A204.1 (cell line): ENCODE measurements around the gene PHLDB1.

Source experiments
- FAIRE-seq: peaks from 2 replicates; lab custom pipeline; 2012; peaks lifted over from hg19 to GRCh38; lab: Jason Lieb, UNC

Gene PHLDB1

DNA sequence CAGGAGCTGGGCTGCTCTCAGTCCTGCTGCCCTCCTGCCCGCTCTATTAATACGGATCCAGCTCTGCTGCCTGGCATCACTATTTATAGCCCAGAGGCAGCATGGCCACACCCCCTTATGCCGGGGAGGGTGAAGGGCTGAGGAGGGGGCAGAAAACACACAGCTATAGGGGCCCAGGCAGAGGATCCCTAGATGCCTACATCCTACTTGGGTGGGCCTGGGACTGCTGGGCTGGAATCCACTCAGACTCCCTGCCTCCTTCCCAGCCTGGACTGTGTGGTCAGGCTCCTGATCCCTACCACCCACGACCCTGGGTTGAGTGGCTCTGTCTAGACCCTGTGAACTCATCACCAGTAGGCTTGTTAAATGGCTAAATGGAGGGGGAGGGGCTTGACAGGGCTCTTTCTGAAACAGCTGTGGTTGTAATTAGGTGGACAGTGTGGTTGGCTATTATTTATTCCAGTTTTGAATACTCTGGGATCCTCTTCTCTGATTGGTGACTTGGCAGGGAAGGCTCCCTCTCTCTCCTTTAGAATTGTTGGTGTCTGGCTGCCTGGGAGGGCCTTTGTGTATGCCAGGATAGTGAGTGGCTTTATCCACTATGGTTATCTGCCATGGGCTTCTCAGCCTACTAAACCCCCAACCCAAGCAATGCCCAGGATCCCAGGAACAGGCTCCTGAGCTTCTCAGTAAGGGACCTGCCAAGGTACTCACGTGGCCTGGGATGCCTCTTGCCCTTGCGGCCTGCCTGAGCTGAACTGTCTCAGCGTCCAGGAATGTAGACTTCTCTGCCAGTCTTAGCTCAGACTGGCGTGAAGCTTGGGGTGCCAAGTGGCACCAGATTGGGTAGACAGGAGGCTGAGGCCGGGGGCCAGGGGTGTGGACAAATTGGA lies 15.2 kb downstream of the PHLDB1 start:
- FAIRE-seq: no peak

DNA sequence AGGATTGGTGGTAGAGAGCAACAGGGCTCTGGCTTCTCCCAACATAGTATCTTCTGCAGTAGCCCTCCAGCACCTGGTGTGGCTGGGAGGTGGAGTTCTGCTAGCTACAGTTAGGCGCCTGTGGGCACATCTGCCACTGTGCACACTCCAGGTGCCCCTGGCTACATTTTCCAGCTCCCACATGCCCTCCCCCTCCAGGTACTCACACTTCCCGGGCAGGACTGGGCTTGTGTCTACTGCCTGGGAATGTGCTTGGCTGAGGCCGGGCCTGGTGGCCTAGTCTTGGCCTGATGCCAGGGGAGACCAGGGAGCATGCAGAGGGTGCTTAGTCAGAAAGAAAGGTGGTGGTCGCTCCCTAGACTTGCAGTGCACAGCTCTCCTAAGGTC lies 15.8 kb downstream of the PHLDB1 start:
- no peak for FAIRE-seq

DNA sequence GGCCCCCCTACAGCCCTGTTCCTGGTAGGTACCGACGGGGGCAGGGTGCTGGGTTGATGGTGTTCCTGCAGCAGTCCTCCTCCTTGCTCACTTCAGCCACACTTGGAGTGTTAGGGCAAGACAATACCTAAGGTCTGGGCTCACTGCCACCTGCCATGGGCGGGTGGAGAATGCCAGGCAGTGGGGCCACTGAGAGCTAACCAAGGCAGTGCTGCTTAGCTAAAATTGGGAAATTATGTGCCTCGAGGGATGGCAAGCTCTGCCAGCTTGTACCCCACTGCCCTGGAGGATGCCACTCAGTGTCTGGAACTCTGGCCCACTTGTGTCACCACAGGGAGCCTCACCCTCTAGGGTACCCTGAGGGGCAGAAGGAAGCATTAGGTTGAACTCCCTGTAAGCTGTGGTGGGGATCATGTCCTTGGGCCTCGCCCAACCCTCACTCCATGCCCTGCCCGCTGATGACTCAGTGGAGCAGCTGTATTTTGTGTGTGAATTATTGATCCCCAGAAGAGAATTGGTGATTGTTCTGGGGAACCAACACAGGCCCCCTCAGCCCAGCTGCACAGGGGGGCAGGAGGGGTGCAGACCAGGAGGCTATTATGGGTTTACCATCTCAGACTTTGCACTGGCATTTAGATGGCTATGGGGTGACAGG lies 17.7 kb downstream of the PHLDB1 start:
- FAIRE-seq: no peak

DNA sequence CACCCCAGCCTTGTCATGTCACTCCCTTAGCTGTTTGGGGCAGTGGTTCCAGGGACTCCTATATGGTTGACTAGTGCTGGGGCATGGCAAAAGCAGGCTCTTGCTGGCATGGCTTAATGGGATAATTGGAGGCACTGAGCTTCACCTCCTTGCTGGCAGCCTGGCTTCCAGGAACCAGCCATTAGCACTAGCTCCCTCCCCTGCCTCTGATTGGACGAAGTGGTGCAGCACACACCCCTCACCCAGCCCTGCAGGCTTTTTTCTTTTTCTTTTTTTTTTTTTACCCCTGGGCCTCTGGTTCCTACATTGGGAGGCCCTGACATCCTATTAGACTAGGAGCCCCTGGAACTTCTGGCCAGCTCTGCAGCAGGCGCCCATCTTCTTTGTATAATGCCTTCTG lies 18.6 kb downstream of the PHLDB1 start:
- FAIRE-seq: no peak

DNA sequence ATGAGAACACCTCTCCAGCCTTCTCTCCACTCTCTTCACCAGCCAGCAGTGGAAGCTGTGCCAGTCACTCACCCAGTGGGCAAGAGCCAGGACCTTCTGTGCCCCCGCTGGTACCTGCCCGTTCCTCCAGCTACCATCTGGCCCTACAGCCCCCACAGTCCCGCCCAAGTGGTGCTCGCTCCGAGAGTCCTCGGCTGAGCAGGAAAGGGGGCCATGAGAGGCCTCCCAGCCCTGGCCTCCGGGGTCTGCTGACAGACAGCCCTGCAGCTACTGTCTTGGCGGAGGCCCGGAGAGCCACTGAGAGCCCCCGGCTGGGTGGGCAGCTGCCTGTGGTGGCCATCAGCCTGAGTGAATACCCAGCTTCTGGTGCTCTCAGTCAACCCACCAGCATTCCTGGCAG lies 20.2 kb downstream of the PHLDB1 start:
- FAIRE-seq: no peak

DNA sequence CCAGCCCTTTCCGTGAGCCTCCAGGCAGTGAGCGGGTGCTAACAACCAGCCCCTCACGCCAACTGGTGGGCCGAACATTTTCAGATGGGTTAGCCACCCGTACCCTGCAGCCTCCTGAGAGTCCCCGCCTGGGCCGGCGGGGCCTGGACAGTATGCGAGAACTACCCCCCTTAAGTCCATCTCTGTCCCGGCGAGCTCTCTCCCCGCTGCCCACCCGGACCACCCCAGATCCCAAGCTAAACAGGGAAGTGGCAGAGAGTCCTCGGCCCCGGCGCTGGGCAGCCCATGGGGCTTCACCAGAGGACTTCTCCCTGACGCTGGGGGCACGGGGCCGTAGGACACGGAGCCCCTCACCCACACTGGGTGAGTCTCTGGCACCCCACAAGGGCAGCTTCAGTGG lies 20.6 kb downstream of the PHLDB1 start:
- FAIRE-seq: no peak

DNA sequence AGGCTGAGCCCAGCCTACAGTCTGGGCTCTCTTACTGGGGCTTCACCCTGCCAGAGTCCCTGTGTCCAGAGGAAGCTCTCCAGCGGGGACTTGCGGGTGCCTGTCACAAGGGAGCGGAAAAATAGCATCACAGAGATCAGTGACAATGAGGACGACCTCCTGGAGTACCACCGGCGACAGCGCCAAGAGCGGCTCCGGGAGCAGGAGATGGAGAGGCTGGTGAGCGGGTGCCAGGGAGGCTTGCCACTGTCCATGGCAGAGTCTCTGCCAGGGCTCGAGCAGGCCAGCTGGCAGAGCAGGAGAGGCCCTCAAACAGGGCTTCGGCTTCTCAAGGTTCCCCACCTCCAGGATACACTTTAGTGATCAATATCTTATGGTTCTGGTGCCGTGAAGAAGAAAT lies 21.0 kb downstream of the PHLDB1 start:
- no peak for FAIRE-seq

DNA sequence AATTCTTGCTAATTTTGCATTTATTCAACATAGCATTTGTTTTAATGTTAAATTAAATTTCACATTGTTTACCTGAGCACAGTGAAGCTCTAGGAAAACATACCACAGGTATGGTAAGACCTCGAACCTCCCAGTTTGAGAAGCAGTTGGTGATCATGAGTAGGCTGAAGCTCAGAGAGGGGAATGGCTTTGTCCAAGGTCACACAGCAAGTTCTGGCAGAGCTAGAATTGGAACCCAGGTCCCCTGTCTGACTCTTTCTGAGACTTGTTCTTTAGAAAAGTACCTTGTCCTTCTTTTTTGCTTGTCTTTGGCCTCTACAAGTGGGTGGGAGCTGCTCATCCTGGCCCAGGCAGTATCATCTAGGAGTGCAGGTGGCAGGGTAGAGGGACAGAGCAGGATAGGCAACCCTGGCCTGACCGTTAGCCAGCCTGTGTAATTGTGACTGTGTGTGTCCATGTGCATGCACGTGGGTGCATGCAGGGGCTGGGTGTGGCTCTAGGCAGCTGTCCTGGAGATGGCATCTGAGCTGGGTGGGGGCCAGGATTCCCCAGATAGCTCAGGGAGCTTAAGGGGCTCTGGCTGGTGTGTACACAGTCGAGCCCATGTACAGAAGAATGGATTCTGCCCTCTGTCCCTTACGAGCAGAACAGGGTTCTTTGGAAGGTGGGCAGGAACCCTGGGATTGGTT lies 21.6 kb downstream of the PHLDB1 start:
- FAIRE-seq: no peak

DNA sequence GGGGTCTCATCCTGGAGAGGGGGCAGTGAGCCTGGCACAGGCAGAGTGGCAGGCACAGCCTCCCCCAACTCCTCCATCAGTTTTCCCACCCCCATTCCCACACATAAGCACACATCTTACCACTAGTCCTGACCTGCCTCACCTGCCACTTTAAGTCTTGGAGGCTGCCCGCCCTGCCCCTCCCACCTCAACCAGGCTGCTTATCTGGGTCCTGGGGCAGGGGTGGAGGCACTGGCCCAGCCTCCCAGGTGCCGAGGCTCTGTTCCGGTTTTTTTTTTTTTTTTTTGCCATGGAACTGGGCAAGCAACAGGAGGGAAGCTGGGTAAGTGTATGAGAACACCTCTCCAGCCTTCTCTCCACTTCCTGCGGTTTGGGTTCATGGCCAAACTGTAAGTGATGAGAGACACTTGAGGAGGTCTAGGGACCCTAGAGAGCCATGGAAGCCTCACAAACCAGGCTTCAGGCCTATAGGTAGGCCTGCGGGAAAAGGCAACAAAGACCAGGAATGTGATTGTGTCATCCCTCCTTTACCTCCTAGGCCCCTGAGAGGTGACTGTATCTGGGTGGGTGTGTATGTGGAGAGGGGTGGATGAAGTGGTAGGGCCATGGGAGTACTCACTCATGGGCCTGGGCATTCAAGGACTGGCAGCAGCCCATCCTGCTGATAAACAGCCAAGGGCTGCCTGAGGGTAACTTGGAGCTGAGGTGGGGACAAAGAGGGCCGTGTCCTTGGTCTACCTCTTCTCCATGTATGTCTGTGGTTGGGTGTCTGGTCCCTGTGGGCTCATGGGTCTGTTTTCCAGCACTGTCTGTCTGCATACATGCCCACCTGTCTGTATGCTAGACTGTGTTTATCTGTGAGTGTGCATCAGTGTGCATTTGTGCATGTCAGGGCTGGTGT lies 22.6 kb downstream of the PHLDB1 start:
- FAIRE-seq: no peak

DNA sequence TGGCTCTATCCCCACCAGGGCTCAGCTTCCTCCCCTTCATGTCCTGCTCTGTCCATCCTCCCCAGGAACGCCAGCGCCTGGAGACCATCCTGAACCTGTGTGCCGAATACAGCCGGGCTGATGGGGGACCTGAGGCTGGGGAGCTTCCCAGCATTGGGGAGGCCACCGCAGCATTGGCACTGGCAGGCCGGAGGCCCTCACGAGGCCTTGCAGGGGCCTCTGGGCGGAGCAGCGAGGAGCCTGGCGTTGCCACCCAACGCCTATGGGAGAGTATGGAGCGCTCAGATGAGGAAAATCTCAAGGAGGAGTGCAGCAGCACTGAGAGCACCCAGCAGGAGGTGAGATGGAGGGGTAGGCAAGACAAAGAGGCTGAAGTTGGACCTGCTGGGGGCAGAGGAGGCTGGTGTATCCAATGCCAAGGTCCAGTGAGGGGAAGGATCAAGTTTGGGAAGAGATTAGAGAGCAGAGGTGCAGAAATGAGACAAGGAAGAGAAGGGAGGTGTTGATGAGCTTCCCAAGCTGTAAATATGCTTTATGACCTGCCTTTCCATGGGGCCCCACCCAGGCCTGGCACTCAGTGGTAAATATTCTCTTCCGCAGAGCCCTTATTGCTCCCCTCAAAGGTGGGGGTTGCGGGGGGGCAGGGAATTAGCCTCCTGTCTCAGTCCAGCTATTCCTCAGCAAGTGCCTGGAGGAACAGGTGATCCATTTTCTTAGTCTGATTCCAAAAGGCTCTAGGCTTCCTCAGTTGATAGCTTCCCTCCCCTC lies 23.9 kb downstream of the PHLDB1 start:
- FAIRE-seq: no peak

DNA sequence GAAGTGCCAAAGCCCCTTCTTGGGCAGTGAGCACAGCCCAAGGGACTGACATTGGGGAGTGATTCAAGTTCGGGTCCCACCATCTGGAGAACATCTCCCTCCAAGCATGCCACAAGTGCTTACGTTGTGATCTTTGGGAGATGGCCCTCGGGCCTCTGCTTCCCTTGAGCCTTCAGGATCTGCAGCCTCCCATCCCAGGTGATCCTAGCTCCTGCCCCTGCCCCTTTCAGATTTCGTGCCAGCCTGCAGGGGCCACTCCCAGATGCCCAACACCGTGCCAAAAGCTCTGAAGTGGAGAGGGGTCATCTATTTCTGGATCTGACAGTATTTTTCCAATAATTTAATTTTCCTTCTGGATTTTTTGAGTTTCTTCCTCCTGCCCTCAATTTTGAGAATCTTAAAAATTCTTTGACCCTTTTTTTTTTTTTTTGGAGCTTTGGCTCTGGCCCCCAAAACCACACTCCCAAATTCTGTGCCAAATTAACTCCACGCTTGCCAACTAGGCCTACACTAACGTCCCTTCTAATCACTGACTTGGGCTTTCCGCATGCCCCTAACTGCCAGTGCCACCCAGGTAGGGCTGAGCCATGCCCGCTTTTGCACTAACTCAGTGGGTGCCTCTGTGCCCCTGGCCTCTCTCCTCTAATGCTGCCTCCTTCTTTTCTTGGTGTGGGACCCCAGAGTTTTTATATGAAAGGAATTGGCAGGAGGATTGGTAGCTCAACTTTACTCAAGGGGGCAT lies 25.3 kb downstream of the PHLDB1 start:
- FAIRE-seq: no peak

DNA sequence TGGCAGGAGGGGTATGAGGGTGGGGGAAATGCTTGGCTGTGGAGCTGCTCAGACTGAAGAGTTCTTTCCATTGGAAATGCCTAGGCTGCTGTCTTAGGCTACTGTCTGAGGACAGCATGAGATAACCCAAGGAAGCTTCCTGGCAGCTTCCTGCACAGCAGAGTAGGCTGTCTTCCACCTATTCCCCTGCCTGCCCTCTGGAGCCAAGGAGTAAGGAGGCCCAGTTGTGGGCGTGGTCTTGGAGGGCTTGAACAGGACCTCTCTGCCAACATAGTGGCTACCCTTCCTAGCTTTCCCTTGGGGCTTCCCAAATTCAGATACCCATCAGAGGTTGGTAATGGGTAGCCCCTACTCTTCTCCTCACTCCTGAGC lies 25.9 kb downstream of the PHLDB1 start:
- no peak for FAIRE-seq

DNA sequence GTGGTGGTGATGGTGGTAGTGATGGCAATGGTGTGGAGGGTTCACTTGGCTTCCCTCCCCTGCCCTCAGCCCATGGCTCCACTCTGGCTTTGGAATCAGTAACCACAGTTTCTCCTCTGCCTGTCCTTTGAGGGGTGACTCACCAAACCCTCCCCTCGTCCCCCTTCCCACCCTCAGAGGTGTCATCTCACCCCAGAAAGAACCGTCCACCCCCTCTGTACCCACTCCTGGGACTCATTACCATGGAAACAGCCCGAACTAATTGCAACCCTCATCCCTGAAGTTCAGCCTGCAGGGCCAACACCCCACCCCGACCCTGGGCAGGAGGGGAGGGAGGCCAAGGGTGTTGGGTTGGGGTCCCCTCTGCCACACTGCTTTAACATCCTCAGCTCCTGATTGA lies 26.6 kb downstream of the PHLDB1 start:
- no peak for FAIRE-seq

DNA sequence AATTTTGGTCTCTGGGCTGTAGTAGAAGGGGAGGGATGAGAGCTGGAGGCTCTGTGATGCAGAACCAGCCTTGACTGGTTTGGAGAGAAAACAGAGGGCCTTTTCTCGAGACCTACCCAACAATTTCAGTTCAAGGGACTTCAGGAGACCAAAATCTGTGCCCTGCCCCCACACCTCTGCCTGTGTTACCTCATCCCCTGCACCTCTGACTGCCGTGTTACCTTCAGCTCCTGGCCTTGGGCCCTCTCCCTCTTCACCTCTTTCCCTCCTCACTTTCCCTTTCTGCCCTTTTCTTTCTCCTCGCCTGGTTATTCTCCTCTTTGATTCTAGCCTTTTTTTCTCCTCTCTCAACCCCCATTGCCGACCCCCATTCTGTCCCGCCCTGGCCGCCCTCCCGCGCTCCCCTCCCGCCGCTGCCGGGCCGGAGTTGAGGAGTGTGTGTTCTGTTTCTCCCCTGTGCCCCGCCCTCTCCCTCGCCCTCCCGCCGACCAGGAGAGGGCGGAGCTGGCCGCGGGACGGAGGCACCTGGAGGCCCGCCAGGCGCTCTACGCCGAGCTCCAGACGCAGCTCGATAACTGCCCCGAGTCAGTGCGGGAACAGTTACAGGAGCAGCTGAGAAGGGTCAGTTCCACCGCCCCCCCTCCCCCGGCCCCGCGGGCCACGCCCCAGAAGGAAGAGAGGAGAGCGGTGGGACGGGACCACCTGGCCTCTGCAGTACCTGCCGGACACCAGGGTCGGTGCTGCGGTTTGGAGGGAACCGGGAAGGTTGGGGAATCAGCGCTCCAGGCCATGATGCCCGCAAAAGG lies 27.2 kb downstream of the PHLDB1 start:
- FAIRE-seq: no peak

DNA sequence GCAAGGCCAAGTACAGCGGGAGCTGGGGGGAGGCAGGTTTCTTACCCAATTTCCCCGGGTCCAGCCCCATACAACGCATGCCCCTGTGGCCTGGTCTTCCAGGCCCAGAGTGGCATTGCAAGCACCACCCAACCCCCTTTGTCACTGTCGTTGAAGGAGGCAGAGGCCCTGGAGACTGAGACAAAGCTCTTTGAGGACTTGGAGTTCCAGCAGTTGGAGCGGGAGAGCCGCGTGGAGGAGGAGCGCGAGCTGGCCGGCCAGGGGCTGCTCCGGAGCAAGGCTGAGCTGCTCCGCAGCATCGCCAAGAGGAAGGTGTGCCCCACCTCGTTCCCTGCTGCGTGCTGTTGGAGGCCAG lies 27.8 kb downstream of the PHLDB1 start:
- FAIRE-seq: no peak

DNA sequence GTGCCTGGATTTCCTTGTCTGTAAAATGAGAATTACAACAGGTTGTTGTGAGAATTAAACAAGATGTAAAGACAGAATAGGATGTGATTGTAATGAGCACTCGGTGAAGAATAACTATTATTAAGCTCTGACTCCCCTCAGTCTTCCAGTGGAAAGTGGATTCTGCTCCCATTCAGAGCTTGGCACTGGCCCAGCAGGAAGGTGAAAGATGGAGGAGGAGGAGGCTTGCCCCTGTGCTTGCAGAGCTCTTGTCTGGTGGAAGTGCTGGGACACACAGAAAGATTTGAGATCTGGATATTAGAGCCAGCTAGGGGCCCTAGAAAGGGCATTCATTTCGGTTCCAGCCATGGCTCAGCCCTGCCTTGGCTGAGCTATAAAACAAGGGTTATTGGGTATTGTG lies 28.2 kb downstream of the PHLDB1 start:
- FAIRE-seq: no peak

DNA sequence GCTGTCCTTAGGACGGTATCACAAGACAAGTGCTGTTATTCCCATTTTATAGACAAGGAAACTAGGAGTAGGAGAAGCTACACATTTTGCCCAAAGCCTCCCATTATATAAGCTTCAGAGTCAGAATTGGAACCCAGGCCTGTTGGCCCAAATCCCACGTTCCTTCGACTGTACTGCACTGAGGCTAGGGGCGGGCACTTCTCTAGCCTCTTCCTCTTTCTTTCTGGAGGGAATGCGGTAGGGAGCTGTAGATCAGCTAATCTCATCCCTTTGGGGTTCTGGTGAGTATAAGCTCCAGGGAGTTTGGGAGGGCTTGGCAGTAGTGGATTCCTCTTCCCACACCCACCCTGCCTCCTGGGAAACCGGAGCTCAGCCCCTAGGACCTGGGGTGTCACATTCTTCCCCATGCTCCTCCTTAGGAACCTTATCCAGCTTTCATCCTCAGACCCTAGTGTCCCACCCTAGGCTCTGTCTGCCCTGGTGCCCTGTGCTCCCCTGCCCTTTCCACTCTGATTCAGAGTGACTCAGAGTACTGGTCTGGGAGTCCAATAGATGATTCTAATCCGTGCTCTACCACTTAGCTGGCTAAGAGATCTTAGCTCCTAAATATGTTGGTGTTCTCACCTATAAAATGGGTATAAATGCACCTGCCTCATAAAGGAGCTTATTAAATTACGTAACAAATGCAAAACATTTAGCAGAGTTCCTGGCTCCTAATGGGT lies 29.3 kb downstream of the PHLDB1 start:
- no peak for FAIRE-seq

DNA sequence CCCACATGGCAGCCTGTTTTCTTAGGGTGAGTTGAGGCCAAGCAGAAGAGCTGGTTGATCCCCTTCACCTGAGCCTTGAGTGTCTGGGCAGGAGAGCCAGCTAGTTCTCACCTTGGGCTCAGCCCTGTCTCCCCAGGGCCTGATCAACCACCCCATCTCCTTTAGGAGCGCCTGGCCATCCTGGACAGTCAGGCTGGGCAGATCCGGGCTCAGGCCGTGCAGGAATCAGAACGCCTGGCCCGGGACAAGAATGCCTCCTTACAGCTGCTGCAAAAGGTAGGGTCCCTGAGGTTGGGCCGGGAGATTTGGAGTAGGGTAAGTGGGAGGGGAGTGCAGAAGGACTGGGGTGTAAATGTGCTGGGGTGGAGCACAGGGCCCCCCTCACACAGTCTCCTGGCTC lies 31.3 kb downstream of the PHLDB1 start:
- no peak for FAIRE-seq

DNA sequence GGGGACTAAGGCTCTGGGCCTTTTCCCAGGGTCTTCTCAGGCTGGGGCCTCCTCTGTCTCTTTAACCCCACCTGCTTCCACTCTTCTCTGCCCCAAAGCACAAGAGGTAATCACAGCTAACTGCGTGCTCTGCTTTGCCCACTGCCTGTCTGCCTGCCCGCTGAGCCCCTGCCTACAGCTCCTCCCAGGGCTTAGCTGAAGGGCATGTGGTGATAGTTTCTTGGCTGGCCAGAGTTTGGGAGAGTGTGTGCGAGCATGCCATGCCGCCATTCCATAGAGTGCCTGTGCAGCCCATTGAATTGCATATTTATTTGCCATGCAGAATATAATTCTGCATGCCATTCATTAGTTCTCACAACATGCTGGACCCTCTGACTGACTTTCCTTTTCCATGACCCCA lies 32.5 kb downstream of the PHLDB1 start:
- no peak for FAIRE-seq
